ENCODE data around the gene SPDYE1.
"Not testable (repeated sequence)": the region's sequence is repeated elsewhere in the genome, so short reads cannot be mapped to it uniquely, and the experiment has no call there.

DNA sequence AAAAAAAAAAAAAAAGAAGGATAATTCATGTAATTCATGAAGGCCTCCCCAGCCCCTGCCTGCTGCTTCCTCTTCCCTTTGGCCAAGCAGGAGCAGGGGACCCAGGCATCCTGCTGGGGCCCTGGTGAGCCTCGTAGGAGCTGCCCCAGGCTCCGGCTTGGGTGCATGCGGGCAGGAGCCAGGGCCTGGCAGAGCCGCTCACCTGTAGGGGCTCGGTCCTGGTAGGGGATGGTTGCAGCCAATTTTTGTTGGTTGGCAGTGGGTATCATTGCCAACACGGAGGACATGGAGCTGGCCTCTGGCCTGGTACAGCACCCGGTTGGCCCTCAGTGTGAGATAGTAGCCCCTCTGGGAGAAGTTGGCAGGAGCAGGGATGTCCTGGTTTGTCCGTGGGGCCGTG lies 10.2 kb upstream of the SPDYE1 start:
- TF ChIP-seq, protein P1, sequence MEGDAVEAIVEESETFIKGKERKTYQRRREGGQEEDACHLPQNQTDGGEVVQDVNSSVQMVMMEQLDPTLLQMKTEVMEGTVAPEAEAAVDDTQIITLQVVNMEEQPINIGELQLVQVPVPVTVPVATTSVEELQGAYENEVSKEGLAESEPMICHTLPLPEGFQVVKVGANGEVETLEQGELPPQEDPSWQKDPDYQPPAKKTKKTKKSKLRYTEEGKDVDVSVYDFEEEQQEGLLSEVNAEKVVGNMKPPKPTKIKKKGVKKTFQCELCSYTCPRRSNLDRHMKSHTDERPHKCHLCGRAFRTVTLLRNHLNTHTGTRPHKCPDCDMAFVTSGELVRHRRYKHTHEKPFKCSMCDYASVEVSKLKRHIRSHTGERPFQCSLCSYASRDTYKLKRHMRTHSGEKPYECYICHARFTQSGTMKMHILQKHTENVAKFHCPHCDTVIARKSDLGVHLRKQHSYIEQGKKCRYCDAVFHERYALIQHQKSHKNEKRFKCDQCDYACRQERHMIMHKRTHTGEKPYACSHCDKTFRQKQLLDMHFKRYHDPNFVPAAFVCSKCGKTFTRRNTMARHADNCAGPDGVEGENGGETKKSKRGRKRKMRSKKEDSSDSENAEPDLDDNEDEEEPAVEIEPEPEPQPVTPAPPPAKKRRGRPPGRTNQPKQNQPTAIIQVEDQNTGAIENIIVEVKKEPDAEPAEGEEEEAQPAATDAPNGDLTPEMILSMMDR (IDR thresholded peaks at IDR 0.05; ENCODE audit: low read depth, low read length), result not testable (repeated sequence)
- TF ChIP-seq POLR2A (IDR thresholded peaks at IDR 0.05; ENCODE audit: extremely low read depth, insufficient read length), result not testable (repeated sequence)
